ENCODE data around the gene RAB11FIP2. TPM values are rescaled to one million over a fixed set of nuclear protein-coding genes. Genes with fewer than 3 reads are reported as not detected.

Gene RAB11FIP2
- total RNA-seq, 1 experiment from 2014 or later = 21.4 TPM

DNA sequence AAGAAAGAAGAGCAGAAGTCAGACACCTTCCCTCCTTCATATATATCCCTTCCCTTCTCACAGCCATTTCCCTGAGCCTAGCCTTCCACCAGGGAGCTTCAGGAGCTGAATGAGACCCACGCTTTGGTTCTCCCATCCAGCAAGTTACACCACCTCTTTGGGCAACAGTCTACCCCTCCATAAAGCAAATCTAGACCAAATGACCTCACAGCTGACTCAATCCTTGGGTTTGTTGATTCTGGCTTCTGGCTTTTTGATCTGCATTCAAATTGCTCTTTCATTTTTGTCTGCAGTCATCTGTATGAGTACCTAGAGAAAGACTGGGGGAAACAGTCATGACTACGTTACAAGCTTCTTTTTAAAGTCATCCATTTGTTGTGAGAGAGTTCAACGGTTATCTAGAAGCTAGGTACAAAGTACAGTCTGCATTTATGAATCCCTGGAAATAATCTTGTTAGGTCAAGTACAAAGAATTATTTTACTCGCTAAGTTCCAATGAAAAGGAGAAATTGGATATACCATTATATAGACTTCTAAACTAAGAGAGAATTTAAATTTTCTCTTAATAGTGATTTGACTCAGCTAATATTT lies 86.3 kb downstream of the RAB11FIP2 start:
- peaks cover 10% of the 10 kb centered on the region; the same call in 1 of the 2 replicates for H3K27me3 ChIP-seq (replicated peaks)
- no peak for DNase-seq (ENCODE audit: low read depth in 1 of 2, low spot score in 2 of 2)

DNA sequence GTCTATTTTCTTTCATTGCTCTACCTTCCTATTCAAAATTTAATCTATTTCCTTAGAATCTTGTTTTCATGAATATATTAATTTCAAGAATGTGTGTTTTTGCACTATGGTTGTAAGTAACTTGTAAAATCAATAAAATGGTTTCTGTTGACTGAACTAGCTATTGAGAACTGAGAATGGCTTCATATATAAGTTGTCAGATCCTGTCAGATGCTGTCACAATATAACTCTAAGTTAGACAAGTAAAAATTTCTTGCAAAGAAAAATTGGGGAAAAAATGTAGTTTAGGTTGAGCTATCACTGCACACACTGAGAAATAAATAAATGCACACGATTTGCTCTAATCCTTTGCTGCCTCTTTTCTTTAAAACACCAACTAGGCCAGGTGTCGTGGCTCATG lies 89.8 kb downstream of the RAB11FIP2 start:
- H3K4me3 ChIP-seq = no peak overlapping the region
- H3K27ac ChIP-seq = no peak overlapping the region
- DNase-seq (ENCODE audit: low read depth in 1 of 2, low spot score in 2 of 2) = no peak
- no peaks in the 10 kb centered on the region for H3K36me3 ChIP-seq
- no peaks in the 10 kb centered on the region for H3K4me1 ChIP-seq (replicated peaks)
- H3K9me3 ChIP-seq (replicated peaks) = no peaks in the 10 kb centered on the region
- H3K27me3 ChIP-seq (replicated peaks) = peaks cover under 1% of the 10 kb centered on the region

More for the DNA sequence above, 86.3 kb downstream of the RAB11FIP2 start:
- Histone ChIP-seq H3K36me3 (no peaks in the 10 kb centered on the region), H3K4me3 (no peak overlapping the region), H3K4me1 (replicated peaks) (no peaks in the 10 kb centered on the region), H3K9me3 (replicated peaks) (no peaks in the 10 kb centered on the region), H3K27ac (no peak overlapping the region)

DNA sequence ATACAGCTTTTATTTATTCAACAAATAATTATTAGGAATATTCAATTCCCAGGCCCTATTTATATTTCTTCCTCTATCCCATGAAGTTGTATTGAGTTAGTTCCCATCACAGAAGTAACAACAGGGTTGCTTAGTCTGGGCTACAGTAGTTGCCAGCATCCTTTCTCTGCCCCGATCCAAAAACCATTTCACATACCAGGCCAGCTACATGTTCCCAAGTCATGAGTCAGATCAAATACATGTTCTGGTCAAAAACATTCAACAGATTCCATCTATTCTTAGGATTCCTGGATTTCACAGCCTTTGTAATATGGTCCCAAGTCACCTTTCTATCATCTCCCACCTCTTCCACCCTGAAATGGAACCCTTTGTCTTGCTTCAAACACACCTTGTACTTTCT lies 91.6 kb downstream of the RAB11FIP2 start:
- H3K36me3 ChIP-seq = no peaks in the 10 kb centered on the region
- H3K4me1 ChIP-seq (replicated peaks) = no peaks in the 10 kb centered on the region
- H3K4me3 ChIP-seq = no peak overlapping the region
- H3K9me3 ChIP-seq (replicated peaks) = no peaks in the 10 kb centered on the region
- H3K27me3 ChIP-seq (replicated peaks) = no peaks in the 10 kb centered on the region; the same call in none of the 2 replicates
- no peak overlapping the region for H3K27ac ChIP-seq
- no peak for DNase-seq (ENCODE audit: low read depth in 1 of 2, low spot score in 2 of 2)
